ENCODE results near the gene CAB39L. TPM values are rescaled to one million over a fixed set of nuclear protein-coding genes. Genes with fewer than 3 reads are reported as not detected.

The CAB39L gene
- polyA plus RNA-seq, 1 donor (not counting 4 experiments of a cell fraction or from before 2014, with no cell fraction given): 10.1 TPM

- TF ChIP-seq CTCF (optimal IDR thresholded peaks at IDR 0.05 in 1 of 3, IDR thresholded peaks at IDR 0.05 in 1 of 3, conservative IDR thresholded peaks at IDR 0.05 in 1 of 3; ENCODE audit: extremely low read depth in 1 of 3, insufficient read depth in 2 of 3, low read length in 3 of 3) (no peak), EZH2 (IDR thresholded peaks at IDR 0.05; ENCODE audit: low read length) (no peak)
- Histone ChIP-seq H3K4me2 (ENCODE audit: control insufficient read depth, extremely low read depth, insufficient read depth, low read depth, low read length) (no peak overlapping the region), H2AFZ (ENCODE audit: control insufficient read depth, low read length) (no peak overlapping the region), H3K9me1 (ENCODE audit: control insufficient read depth, extremely low read depth, insufficient read depth, low read length) (no peaks in the 10 kb centered on the region), H3K4me1 (ENCODE audit: control insufficient read depth, extremely low read depth, insufficient read depth, low read length) (no peaks in the 10 kb centered on the region), H3K9me3 (ENCODE audit: control insufficient read depth, low read depth, low read length) (no peaks in the 10 kb centered on the region), H3K79me2 (ENCODE audit: control insufficient read depth, insufficient read depth, low read length) (no peaks in the 10 kb centered on the region), H3K27me3 (ENCODE audit: control insufficient read depth, extremely low read depth, insufficient read depth, low read length) (no peaks in the 10 kb centered on the region), H4K20me1 (ENCODE audit: control insufficient read depth, extremely low read depth, insufficient read depth, low read length) (no peaks in the 10 kb centered on the region), H3K4me3 (ENCODE audit: control insufficient read depth in 2 of 3, extremely low read depth in 1 of 3, insufficient read depth in 2 of 3, low read depth in 1 of 3, low read length in 3 of 3) (no peak overlapping the region), H3K27ac (ENCODE audit: control insufficient read depth, insufficient read depth, low read length) (no peak overlapping the region), H3K9ac (ENCODE audit: control insufficient read depth, extremely low read depth, insufficient read depth, low read length) (no peak overlapping the region), H3K36me3 (ENCODE audit: control insufficient read depth in 2 of 2, extremely low read depth in 1 of 2, insufficient read depth in 2 of 2, low read length in 2 of 2) (no peaks in the 10 kb centered on the region)
- DNase-seq (ENCODE audit: low read depth, low spot score) (no peak), FAIRE-seq (no peak)
- dilution Hi-C loops (cut with MboI; ENCODE audit: extremely low pct_ligation_motif_present, low sequenced_read_pairs): loop anchor here (25.0 kb wide), 1 partner anchor 117 kb away; the partner anchor contains the start of genes CAB39L and SETDB2
Measured at GRCh38 chr13:49319951-49320350, 123.9 kb downstream of the CAB39L start.

DNA sequence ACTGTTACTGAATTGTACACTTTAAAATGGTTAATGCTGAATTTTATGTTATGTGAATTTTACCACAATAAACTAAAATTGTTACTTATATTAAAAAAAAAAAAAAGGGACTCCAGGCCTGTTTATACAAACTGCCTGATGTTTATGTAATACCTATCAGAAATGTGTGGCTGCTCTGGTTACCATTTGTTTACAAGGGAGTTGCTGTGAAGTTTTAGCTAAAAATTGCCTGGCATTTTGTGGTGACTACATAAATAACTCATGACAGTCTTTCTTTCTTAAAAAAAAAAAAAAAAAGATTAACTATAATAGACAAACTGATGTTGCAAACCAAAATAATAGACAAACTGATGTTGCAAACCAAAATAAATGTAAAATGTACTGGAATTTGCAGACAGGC, 124.3 kb downstream of the CAB39L start:
- H2AFZ ChIP-seq (ENCODE audit: control insufficient read depth, low read length): no peak overlapping the region
- no peak for FAIRE-seq
- H3K36me3 ChIP-seq (ENCODE audit: control insufficient read depth in 2 of 2, extremely low read depth in 1 of 2, insufficient read depth in 2 of 2, low read length in 2 of 2): no peaks in the 10 kb centered on the region
- dilution Hi-C loops (cut with MboI; ENCODE audit: extremely low pct_ligation_motif_present, low sequenced_read_pairs): loop anchor here (25.0 kb wide), 1 partner anchor 118 kb away; the partner anchor contains the start of genes CAB39L and SETDB2
- no peak overlapping the region for H3K4me2 ChIP-seq (ENCODE audit: control insufficient read depth, extremely low read depth, insufficient read depth, low read depth, low read length)
- H3K9me1 ChIP-seq (ENCODE audit: control insufficient read depth, extremely low read depth, insufficient read depth, low read length): no peaks in the 10 kb centered on the region
- H3K4me1 ChIP-seq (ENCODE audit: control insufficient read depth, extremely low read depth, insufficient read depth, low read length): peaks cover 1% of the 10 kb centered on the region
- no peaks in the 10 kb centered on the region for H3K27me3 ChIP-seq (ENCODE audit: control insufficient read depth, extremely low read depth, insufficient read depth, low read length)
- no peak for TF ChIP-seq CTCF (optimal IDR thresholded peaks at IDR 0.05 in 1 of 3, IDR thresholded peaks at IDR 0.05 in 1 of 3, conservative IDR thresholded peaks at IDR 0.05 in 1 of 3; ENCODE audit: extremely low read depth in 1 of 3, insufficient read depth in 2 of 3, low read length in 3 of 3)
- no peak for TF ChIP-seq EZH2 (IDR thresholded peaks at IDR 0.05; ENCODE audit: low read length)
- no peaks in the 10 kb centered on the region for H4K20me1 ChIP-seq (ENCODE audit: control insufficient read depth, extremely low read depth, insufficient read depth, low read length)
- no peaks in the 10 kb centered on the region for H3K9me3 ChIP-seq (ENCODE audit: control insufficient read depth, low read depth, low read length)
- H3K4me3 ChIP-seq (ENCODE audit: control insufficient read depth in 2 of 3, extremely low read depth in 1 of 3, insufficient read depth in 2 of 3, low read depth in 1 of 3, low read length in 3 of 3): no peak overlapping the region
- DNase-seq (ENCODE audit: low read depth, low spot score): no peak
- H3K79me2 ChIP-seq (ENCODE audit: control insufficient read depth, insufficient read depth, low read length): no peaks in the 10 kb centered on the region
- no peak overlapping the region for H3K27ac ChIP-seq (ENCODE audit: control insufficient read depth, insufficient read depth, low read length)
- H3K9ac ChIP-seq (ENCODE audit: control insufficient read depth, extremely low read depth, insufficient read depth, low read length): no peak overlapping the region

All from keratinocyte (primary cell).